Measurements from ENCODE around the gene NUP205. TPM values are rescaled to one million over a fixed set of nuclear protein-coding genes. Genes with fewer than 3 reads are reported as not detected.
A peak's percentile ranks its signal among the peaks of the same experiment; 100 is the strongest.

Gene NUP205
- total and polyA plus RNA-seq, 12 donors = 22.3 to 48.1 (median 35.4) TPM

DNA sequence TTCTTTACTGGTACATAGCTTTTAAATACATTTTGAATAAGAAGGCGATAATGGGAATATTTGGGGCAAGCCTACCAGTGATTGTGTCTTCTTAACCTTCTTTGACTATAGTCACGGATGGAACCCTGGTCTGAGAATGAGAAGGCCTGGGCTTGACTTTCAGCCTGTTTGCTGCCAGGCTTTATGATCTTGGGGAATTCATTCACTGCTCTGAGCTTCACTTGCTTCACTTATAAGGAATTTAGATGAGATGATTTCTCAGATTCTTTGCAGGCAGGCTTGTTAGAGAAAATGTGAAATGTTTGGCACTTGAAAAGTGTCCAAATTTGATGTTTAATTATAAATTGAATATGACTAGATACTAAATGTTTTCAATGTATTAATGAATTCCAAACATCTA is 42.5 kb downstream of the NUP205 start:
- intact Hi-C loops (cut with DNase I) = no loop called here
- TF ChIP-seq, protein P1, sequence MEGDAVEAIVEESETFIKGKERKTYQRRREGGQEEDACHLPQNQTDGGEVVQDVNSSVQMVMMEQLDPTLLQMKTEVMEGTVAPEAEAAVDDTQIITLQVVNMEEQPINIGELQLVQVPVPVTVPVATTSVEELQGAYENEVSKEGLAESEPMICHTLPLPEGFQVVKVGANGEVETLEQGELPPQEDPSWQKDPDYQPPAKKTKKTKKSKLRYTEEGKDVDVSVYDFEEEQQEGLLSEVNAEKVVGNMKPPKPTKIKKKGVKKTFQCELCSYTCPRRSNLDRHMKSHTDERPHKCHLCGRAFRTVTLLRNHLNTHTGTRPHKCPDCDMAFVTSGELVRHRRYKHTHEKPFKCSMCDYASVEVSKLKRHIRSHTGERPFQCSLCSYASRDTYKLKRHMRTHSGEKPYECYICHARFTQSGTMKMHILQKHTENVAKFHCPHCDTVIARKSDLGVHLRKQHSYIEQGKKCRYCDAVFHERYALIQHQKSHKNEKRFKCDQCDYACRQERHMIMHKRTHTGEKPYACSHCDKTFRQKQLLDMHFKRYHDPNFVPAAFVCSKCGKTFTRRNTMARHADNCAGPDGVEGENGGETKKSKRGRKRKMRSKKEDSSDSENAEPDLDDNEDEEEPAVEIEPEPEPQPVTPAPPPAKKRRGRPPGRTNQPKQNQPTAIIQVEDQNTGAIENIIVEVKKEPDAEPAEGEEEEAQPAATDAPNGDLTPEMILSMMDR (IDR thresholded peaks at IDR 0.05) = no peak
- TF ChIP-seq POLR2A (IDR thresholded peaks at IDR 0.05) = no peak
- no peak for DNase-seq
- WGBS, 4 donors = 77 to 97% (median 96%) methylated on average over 2 of the region's 2 CpGs
- Histone ChIP-seq H3K27me3 (no peaks in the 10 kb centered on the region), H3K27ac (no peak overlapping the region), H3K9me3 (replicated peaks in 1 of 3) (no peaks in the 10 kb centered on the region), H3K36me3 (replicated peaks in 1 of 2) (peaks cover 0 to 11% of the 10 kb centered on the region in 2 donors), H3K4me1 (replicated peaks in 1 of 2) (peaks cover 13 to 17% of the 10 kb centered on the region in 2 donors), H3K4me3 (no peak overlapping the region)

DNA sequence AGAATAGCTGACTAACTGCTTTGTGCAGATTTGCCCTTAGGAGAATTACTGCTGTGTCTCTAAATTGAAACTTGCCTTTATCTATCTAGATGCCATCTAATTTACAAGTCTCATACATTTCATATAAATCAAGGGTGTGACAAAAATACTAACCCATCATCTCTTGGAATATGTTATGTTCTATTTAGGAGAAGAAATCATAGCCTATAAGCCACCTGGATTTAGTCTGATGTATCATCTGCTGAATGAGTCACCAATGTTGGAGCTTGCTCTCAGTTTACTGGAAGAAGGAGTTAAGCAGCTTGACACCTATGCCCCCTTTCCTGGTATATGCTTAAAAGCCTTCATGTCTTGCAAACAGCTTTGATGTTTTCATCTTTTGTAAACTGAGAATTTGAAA is 43.5 kb downstream of the NUP205 start:
- no peak overlapping the region for H3K27ac ChIP-seq
- no peaks in the 10 kb centered on the region for H3K9me3 ChIP-seq (replicated peaks in 1 of 3)
- H3K36me3 ChIP-seq (replicated peaks in 1 of 2) = peaks cover 0 to 16% of the 10 kb centered on the region in 2 donors
- intact Hi-C loops (cut with DNase I) = no loop called here
- TF ChIP-seq POLR2A (IDR thresholded peaks at IDR 0.05) = no peak
- peaks cover 13 to 17% of the 10 kb centered on the region in 2 donors for H3K4me1 ChIP-seq (replicated peaks in 1 of 2)
- no peaks in the 10 kb centered on the region for H3K27me3 ChIP-seq
- no peak overlapping the region for H3K4me3 ChIP-seq
- DNase-seq = no peak

DNA sequence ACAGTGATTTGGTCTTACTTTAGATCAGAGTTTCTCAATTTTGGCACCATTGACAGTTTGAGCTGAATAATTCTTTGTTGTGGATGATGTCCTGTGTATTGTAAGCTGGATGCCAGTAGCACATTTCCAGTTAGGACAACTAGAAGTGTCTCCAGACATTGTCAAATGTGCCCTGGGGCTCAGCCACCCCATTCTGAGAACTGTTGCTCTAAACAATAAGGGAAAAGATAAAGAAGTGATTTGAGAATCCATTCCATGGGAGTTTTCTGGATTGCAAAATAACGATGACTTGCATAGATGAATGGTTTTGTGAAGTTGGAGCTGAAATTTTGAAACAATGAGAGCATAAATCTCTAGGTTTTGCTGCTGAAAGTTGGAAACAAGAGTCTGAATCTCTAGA is 44.6 kb downstream of the NUP205 start:
- DNase-seq = peak in 1 of 7 donors; percentile 17
- 65 to 74% (median 71%) methylated on average over 1 of the region's 1 CpG for WGBS, 4 donors
- Histone ChIP-seq H3K4me1 (replicated peaks in 1 of 2) (peaks cover 7 to 11% of the 10 kb centered on the region in 2 donors), H3K27ac (no peak overlapping the region), H3K36me3 (replicated peaks in 1 of 2) (peaks cover 0 to 27% of the 10 kb centered on the region in 2 donors), H3K9me3 (replicated peaks in 1 of 3) (no peaks in the 10 kb centered on the region), H3K4me3 (no peak overlapping the region), H3K27me3 (no peaks in the 10 kb centered on the region)
- intact Hi-C loops (cut with DNase I) = no loop called here
- no peak for TF ChIP-seq POLR2A (IDR thresholded peaks at IDR 0.05)
- TF ChIP-seq, protein P1 (IDR thresholded peaks at IDR 0.05) = no peak

DNA sequence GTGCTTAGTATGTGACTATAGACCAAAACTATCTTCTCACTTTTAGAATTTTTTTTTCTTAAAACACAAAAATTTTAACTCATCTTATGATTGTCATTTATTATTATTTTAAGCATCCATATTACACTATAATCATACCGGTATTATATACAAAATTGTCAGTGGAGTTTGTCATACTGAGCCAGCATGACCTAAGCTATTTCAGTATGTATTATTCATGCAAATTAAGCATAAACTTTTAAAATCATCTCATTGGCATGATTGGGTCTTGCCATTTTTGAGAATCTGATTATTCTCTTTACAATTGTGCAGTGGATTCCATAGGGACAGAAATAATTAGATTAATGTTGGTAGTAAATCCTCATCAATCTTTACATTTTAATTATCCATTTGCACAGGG is 58.4 kb downstream of the NUP205 start:
- no peak overlapping the region for H3K4me3 ChIP-seq
- intact Hi-C loops (cut with DNase I) = no loop called here
- H3K4me1 ChIP-seq (replicated peaks in 1 of 2) = no peaks in the 10 kb centered on the region
- H3K27me3 ChIP-seq = no peaks in the 10 kb centered on the region
- no peak for DNase-seq
- no peak for TF ChIP-seq POLR2A (IDR thresholded peaks at IDR 0.05)
- TF ChIP-seq, protein P1 (IDR thresholded peaks at IDR 0.05) = no peak
- H3K9me3 ChIP-seq (replicated peaks in 1 of 3) = peaks cover 0 to 4% (median 0%) of the 10 kb centered on the region in 3 donors
- H3K27ac ChIP-seq = no peak overlapping the region
- H3K36me3 ChIP-seq (replicated peaks in 1 of 2) = peaks cover 0 to 47% of the 10 kb centered on the region in 2 donors
- WGBS, 4 donors = 97 to 100% (median 99%) methylated on average over 1 of the region's 1 CpG

DNA sequence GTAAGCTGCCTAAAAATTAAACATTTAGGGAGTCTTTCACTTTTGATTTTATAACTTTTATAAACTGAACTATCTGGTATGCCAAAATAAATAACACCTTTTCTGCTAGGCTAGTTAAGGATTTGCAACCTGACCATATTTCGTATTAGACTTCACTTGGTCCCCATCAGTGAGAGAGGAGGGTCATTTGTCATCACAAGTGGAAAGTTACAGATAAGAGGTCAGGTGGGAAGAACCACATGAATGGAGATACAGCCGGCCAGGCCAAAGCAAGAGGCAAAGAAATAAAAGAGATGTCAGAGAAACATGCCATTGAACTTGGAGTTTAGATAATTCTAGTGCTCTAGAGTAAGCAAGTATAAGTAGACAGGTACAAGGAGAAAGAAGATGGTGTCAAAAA is 60.1 kb downstream of the NUP205 start:
- Histone ChIP-seq H3K9me3 (replicated peaks in 1 of 3) (peaks cover 0 to 4% (median 0%) of the 10 kb centered on the region in 3 donors), H3K36me3 (replicated peaks in 1 of 2) (peaks cover 0 to 52% of the 10 kb centered on the region in 2 donors), H3K27me3 (no peaks in the 10 kb centered on the region), H3K27ac (no peak overlapping the region), H3K4me1 (replicated peaks in 1 of 2) (no peaks in the 10 kb centered on the region), H3K4me3 (no peak overlapping the region)
- WGBS, 4 donors = 59 to 79% (median 60%) methylated on average over 2 of the region's 2 CpGs
- TF ChIP-seq, protein P1 (IDR thresholded peaks at IDR 0.05) = no peak
- TF ChIP-seq POLR2A (IDR thresholded peaks at IDR 0.05) = no peak
- no peak for DNase-seq
- intact Hi-C loops (cut with DNase I) = no loop called here

Data from adrenal gland (tissue), 12 donors.